ENCODE results near the gene CRIP2. TPM values are rescaled to one million over a fixed set of nuclear protein-coding genes. Genes with fewer than 3 reads are reported as not detected.
A peak's percentile ranks its signal among the peaks of the same experiment; 100 is the strongest.

CRIP2 gene
- total RNA-seq, 3 donors from 2014 or later, result 46.2 to 146 (median 92.1) TPM

DNA sequence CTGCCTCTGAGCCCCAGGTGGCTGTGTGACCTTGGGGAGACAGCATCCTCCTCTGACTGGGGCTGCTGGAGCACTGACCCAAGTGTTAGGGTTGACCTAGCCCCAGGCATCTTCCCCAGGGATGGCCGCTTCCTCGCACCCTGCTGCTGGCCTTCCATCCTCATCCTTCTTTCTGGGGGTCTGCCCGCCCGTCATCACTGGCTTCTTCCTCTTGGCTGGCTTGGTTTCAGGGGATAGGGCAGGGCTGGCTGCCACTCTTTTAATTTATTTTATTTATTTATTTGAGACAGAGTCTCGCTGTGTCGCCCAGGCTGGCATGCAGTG is 19.9 kb downstream of the CRIP2 start:
- intact Hi-C loops (cut with DNase I; ENCODE audit: low total_unique reads), result no loop called here
- no peaks in the 10 kb centered on the region for H3K27me3 ChIP-seq
- peaks cover 3 to 10% of the 10 kb centered on the region in 2 donors for H3K4me1 ChIP-seq
- H3K4me3 ChIP-seq, result no peak overlapping the region
- no peak for DNase-seq (ENCODE audit: low spot score in 2 of 2)
- no peaks in the 10 kb centered on the region for H3K36me3 ChIP-seq
- TF ChIP-seq, protein P1, sequence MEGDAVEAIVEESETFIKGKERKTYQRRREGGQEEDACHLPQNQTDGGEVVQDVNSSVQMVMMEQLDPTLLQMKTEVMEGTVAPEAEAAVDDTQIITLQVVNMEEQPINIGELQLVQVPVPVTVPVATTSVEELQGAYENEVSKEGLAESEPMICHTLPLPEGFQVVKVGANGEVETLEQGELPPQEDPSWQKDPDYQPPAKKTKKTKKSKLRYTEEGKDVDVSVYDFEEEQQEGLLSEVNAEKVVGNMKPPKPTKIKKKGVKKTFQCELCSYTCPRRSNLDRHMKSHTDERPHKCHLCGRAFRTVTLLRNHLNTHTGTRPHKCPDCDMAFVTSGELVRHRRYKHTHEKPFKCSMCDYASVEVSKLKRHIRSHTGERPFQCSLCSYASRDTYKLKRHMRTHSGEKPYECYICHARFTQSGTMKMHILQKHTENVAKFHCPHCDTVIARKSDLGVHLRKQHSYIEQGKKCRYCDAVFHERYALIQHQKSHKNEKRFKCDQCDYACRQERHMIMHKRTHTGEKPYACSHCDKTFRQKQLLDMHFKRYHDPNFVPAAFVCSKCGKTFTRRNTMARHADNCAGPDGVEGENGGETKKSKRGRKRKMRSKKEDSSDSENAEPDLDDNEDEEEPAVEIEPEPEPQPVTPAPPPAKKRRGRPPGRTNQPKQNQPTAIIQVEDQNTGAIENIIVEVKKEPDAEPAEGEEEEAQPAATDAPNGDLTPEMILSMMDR (IDR thresholded peaks at IDR 0.05), result no peak
- TF ChIP-seq POLR2A (IDR thresholded peaks at IDR 0.05) (no peak), POLR2AphosphoS5 (IDR thresholded peaks at IDR 0.05) (no peak)
- no peak overlapping the region for H3K27ac ChIP-seq
- no peaks in the 10 kb centered on the region for H3K9me3 ChIP-seq

DNA sequence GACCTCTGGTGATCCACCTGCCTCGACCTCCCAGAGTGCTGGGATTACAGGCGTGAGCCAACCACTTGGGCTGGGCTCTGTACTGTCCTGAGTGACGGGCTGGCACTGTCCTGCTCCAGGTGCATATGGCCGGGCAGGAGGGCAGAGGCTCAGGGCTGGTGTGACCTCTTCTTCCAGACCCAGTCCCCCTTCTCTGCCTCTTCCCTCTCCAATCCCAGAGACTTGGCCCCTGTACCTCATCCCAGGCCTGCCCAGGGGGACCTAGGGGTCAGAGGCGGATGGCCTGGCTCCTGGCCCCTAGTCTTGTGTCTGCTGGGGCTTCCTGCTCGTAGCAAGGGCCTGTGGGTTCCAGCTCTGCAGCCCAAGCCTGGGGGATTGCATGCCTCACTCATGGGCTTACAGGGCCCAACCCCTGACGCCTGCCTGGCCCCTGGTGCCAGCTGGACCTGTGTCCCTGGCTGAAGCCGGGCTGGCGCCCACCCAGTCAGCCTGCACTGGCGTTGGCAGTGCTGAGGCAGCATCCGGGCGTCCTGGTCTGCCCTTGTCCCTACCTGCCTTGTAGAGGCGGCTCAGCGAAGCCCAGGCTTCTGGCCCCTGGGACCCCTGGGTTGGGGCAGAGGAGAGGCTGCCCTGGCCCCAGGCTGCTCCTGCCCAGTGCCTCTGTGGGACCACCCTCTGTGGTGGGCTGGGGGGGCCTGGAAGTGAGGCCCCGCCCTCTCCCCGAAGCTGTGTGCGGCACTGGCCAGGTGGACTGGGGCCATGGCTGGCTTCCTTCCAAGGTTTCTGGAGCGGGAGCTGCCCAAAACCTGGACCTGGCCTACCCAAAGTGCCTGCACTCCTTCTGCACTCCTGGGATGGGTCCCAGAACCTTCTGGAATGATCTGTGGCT is 20.7 kb downstream of the CRIP2 start:
- Histone ChIP-seq H3K27ac (peak overlapping the region; percentile 8 to 63), H3K36me3 (no peaks in the 10 kb centered on the region), H3K4me1 (peaks cover 3 to 13% of the 10 kb centered on the region in 2 donors), H3K4me3 (peak overlapping the region in 1 of 3 donors; percentile 15), H3K27me3 (no peaks in the 10 kb centered on the region), H3K9me3 (no peaks in the 10 kb centered on the region)
- peak in 1 of 2 donors; percentile 30 for DNase-seq (ENCODE audit: low spot score in 2 of 2)
- intact Hi-C loops (cut with DNase I; ENCODE audit: low total_unique reads), result no loop called here
- TF ChIP-seq POLR2AphosphoS5 (IDR thresholded peaks at IDR 0.05) (no peak), POLR2A (IDR thresholded peaks at IDR 0.05) (no peak)
- TF ChIP-seq, protein P1 (IDR thresholded peaks at IDR 0.05), result no peak

- Histone ChIP-seq H3K36me3 (no peaks in the 10 kb centered on the region), H3K4me3 (peak overlapping the region in 1 of 3 donors; percentile 15), H3K27me3 (no peaks in the 10 kb centered on the region), H3K27ac (peak overlapping the region; percentile 8 to 63), H3K9me3 (no peaks in the 10 kb centered on the region), H3K4me1 (peaks cover 3 to 13% of the 10 kb centered on the region in 2 donors)
- DNase-seq (ENCODE audit: low spot score in 2 of 2), result no peak
- TF ChIP-seq POLR2AphosphoS5 (IDR thresholded peaks at IDR 0.05), result no peak
- no peak for TF ChIP-seq POLR2A (IDR thresholded peaks at IDR 0.05)
- TF ChIP-seq, protein P1 (IDR thresholded peaks at IDR 0.05), result no peak
- intact Hi-C loops (cut with DNase I; ENCODE audit: low total_unique reads), result no loop called here
Observed at GRCh38 chr14:105495990-105496830, 21.6 kb downstream of the CRIP2 start.

DNA sequence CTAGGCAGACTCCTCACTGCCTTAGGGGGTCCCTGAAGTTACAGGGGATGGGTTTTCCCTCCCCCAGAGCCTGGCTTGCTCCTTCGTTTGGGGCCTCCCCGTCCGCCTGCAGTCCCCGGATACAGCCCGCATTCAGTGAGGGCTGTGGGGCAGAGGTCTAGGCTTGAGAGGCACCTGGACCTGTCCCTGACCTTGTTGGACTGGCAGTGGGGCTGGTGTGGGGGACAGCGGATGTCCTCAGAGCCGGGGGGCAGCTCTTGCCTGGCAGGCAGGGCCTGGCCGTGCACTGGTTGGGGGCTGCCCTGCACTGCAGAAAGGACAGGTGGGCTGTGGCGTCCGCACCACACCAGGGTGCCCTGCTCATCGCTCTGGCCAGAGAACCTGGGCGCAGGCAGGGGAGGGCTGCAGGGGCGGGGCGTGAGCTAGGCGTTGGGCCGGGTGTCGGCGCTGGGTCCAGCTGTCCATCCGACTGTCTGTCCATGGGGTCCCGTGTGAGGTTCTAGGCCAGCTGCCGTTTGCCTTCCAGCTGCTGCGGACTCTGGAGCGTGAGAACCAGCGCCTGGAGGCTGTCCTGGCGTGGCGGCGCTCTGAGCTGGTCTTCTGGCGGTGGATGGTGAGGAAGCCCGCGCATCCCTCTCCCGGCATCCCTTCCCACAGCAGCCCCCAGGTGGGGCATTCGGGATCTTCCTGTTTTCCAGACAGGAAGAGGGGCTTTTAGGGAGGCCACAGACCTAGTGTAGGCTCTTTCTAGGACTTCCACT is 22.4 kb downstream of the CRIP2 start:
- no peak overlapping the region for H3K27ac ChIP-seq
- H3K4me1 ChIP-seq, result peaks cover 3 to 13% of the 10 kb centered on the region in 2 donors
- no peaks in the 10 kb centered on the region for H3K36me3 ChIP-seq
- intact Hi-C loops (cut with DNase I; ENCODE audit: low total_unique reads), result no loop called here
- no peak overlapping the region for H3K4me3 ChIP-seq
- no peak for DNase-seq (ENCODE audit: low spot score in 2 of 2)
- TF ChIP-seq, protein P1 (IDR thresholded peaks at IDR 0.05), result no peak
- TF ChIP-seq POLR2AphosphoS5 (IDR thresholded peaks at IDR 0.05) (no peak), POLR2A (IDR thresholded peaks at IDR 0.05) (no peak)
- no peaks in the 10 kb centered on the region for H3K9me3 ChIP-seq
- H3K27me3 ChIP-seq, result no peaks in the 10 kb centered on the region
